AG20443 (cell line): ENCODE results near the gene CNPPD1.

Experiments used
- DNase-seq: peaks from one replicate; pipeline ENCODE4 v3.0.0; 2012; ENCODE audit warnings: low spot score, mixed read lengths

The CNPPD1 gene

GRCh38 chr2:219160186-219161017 is 16.3 kb downstream of the CNPPD1 start, which contains the start of gene NHEJ1:
NHEJ1 (minus strand) TSS chr2:219160815; CDS start chr2:219158362, 2,453 bp downstream.
- DNase-seq: peak; percentile 96

GRCh38 chr2:219159771-219160185 is 16.9 kb downstream of the CNPPD1 start:
- no peak for DNase-seq

- DNase-seq: no peak
Observed at GRCh38 chr2:219158586-219158985, 18.1 kb downstream of the CNPPD1 start.

GRCh38 chr2:219158025-219158424 is 18.7 kb downstream of the CNPPD1 start:
- no peak for DNase-seq

- DNase-seq: no peak
Observed at GRCh38 chr2:219157396-219157795, 19.3 kb downstream of the CNPPD1 start.

- DNase-seq: peak; percentile 73
Observed at GRCh38 chr2:219155054-219155644, 21.6 kb downstream of the CNPPD1 start.

- no peak for DNase-seq
Observed at GRCh38 chr2:219149667-219150066, 27.1 kb downstream of the CNPPD1 start.

- peak; percentile 96 for DNase-seq
Observed at GRCh38 chr2:219142329-219142728, 34.4 kb downstream of the CNPPD1 start.

GRCh38 chr2:219140722-219141121 is 36.0 kb downstream of the CNPPD1 start:
- no peak for DNase-seq

GRCh38 chr2:219133976-219134375 is 42.7 kb downstream of the CNPPD1 start:
- no peak for DNase-seq

GRCh38 chr2:219131744-219132143 is 45.0 kb downstream of the CNPPD1 start:
- DNase-seq: no peak

GRCh38 chr2:219131327-219131726 is 45.4 kb downstream of the CNPPD1 start:
- no peak for DNase-seq

GRCh38 chr2:219129589-219129988 is 47.1 kb downstream of the CNPPD1 start:
- no peak for DNase-seq

- DNase-seq: no peak
Observed at GRCh38 chr2:219128396-219128795, 48.3 kb downstream of the CNPPD1 start.

- no peak for DNase-seq
Observed at GRCh38 chr2:219127037-219127635, 49.6 kb downstream of the CNPPD1 start.

- no peak for DNase-seq
Observed at GRCh38 chr2:219126555-219126954, 50.2 kb downstream of the CNPPD1 start.

- DNase-seq: no peak
Observed at GRCh38 chr2:219125886-219126270, 50.8 kb downstream of the CNPPD1 start.

- peak; percentile 83 for DNase-seq
Observed at GRCh38 chr2:219125225-219125885, 51.4 kb downstream of the CNPPD1 start.

- no peak for DNase-seq
Observed at GRCh38 chr2:219124381-219125110, 52.2 kb downstream of the CNPPD1 start.

- DNase-seq: no peak
Observed at GRCh38 chr2:219123356-219124135, 53.2 kb downstream of the CNPPD1 start.
